Measurements from ENCODE around the gene SLC2A4.

SLC2A4 gene

GRCh38 chr17:7281953-7282751 is 634 bp downstream of the SLC2A4 start:
- TF ChIP-seq CTCF (IDR thresholded peaks at IDR 0.05; ENCODE audit: low read length, missing control alignments) = no peak
- H3K4me3 ChIP-seq (replicated peaks; ENCODE audit: low read depth, low read length) = peak overlapping the region; percentile 51
- DNase-seq (ENCODE audit: low read depth) = no peak

DNA sequence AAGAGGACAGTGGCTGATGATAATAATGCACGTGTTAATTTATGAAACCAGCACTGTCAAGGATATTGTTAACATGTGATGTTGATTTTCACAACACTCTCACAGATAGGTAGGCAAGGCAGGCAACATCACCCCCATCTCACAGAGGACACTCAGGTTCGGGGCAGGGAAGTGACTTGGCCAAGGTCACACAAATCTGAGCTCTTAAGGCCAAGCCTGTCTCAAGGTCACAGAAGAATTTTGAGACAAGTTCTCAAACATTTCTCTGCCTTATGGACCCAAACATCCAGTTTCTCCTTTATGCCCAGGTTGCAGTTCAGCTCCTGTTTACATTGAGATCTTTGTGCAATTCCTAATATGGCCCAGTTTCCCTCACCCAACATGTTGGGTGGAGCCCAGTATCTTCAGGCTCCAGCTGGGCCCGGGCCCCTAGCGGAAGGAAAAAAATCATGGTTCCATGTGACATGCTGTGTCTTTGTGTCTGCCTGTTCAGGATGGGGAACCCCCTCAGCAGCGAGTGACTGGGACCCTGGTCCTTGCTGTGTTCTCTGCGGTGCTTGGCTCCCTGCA is 1.3 kb downstream of the SLC2A4 start:
- DNase-seq (ENCODE audit: low read depth) = no peak
- no peak for TF ChIP-seq CTCF (IDR thresholded peaks at IDR 0.05; ENCODE audit: low read length, missing control alignments)
- H3K4me3 ChIP-seq (replicated peaks; ENCODE audit: low read depth, low read length) = no peak overlapping the region

DNA sequence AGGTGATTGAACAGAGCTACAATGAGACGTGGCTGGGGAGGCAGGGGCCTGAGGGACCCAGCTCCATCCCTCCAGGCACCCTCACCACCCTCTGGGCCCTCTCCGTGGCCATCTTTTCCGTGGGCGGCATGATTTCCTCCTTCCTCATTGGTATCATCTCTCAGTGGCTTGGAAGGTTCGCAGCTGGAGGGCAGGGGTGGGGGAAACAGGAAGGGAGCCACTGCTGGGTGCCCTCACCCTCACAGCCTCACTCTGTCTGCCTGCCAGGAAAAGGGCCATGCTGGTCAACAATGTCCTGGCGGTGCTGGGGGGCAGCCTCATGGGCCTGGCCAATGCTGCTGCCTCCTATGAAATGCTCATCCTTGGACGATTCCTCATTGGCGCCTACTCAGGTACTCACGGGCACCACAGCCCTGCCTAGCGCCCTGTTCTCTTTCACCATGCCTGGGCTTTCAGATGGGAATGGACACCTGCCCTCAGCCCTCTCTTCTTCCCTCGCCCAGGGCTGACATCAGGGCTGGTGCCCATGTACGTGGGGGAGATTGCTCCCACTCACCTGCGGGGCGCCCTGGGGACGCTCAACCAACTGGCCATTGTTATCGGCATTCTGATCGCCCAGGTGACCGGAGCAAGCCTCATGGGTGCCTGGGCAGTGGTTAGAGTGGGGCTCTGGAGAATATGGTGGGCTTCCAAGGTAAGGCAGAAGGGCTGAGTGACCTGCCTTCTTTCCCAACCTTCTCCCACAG is 2.1 kb downstream of the SLC2A4 start:
- DNase-seq (ENCODE audit: low read depth) = no peak

DNA sequence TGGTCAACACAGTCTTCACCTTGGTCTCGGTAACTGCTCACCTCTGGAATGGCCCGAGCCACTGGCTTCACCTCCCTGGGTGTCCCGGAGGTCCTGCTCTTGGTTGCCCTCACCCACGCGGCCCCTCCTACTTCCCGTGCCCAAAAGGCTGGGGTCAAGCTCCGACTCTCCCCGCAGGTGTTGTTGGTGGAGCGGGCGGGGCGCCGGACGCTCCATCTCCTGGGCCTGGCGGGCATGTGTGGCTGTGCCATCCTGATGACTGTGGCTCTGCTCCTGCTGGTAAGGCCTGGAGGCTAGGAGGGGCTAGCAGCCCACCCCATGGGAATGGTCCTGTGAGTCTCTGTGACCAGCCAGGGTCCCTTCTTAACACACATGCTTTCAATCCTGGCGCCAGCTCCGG is 3.4 kb downstream of the SLC2A4 start:
- H3K4me3 ChIP-seq (replicated peaks; ENCODE audit: low read depth, low read length) = no peak overlapping the region
- DNase-seq (ENCODE audit: low read depth) = no peak
- no peak for TF ChIP-seq CTCF (IDR thresholded peaks at IDR 0.05; ENCODE audit: low read length, missing control alignments)

More for the DNA sequence above, 2.1 kb downstream of the SLC2A4 start:
- no peak overlapping the region for H3K4me3 ChIP-seq (replicated peaks; ENCODE audit: low read depth, low read length)
- TF ChIP-seq CTCF (IDR thresholded peaks at IDR 0.05; ENCODE audit: low read length, missing control alignments) = no peak

GRCh38 chr17:7285679-7286078 is 4.2 kb downstream of the SLC2A4 start:
- no peak overlapping the region for H3K4me3 ChIP-seq (replicated peaks; ENCODE audit: low read depth, low read length)
- no peak for DNase-seq (ENCODE audit: low read depth)
- TF ChIP-seq CTCF (IDR thresholded peaks at IDR 0.05; ENCODE audit: low read length, missing control alignments) = no peak

GRCh38 chr17:7289256-7290032 is 7.9 kb downstream of the SLC2A4 start:
- H3K4me3 ChIP-seq (replicated peaks; ENCODE audit: low read depth, low read length) = no peak overlapping the region
- no peak for DNase-seq (ENCODE audit: low read depth)
- TF ChIP-seq CTCF (IDR thresholded peaks at IDR 0.05; ENCODE audit: low read length, missing control alignments) = no peak
